ENCODE data around the gene FCER1G.

Gene FCER1G

GRCh38 chr1:161215076-161215475 lies at the start of gene FCER1G:
FCER1G (plus strand) TSS chr1:161215295; CDS start chr1:161215322, 27 bp downstream.
- DNase-seq (ENCODE audit: low read depth in 2 of 2) = no peak

- peak; percentile 72 to 84 for DNase-seq (ENCODE audit: low read depth in 2 of 2)
These were observed 49.1 kb upstream of the FCER1G start, which contains the start of gene PPOX for GRCh38 chr1:161165742-161166668. PPOX (plus strand) TSS chr1:161166426; CDS start chr1:161166848, 422 bp downstream.

GRCh38 chr1:161166669-161167548 lies 48.2 kb upstream of the FCER1G start:
- no peak for DNase-seq (ENCODE audit: low read depth in 2 of 2)

GRCh38 chr1:161168906-161169305 lies 46.2 kb upstream of the FCER1G start:
- no peak for DNase-seq (ENCODE audit: low read depth in 2 of 2)

- no peak for DNase-seq (ENCODE audit: low read depth in 2 of 2)
These were observed 43.9 kb upstream of the FCER1G start for GRCh38 chr1:161171191-161171590.

GRCh38 chr1:161171696-161172095 lies 43.4 kb upstream of the FCER1G start:
- DNase-seq (ENCODE audit: low read depth in 2 of 2) = no peak

GRCh38 chr1:161172349-161172748 lies 42.7 kb upstream of the FCER1G start:
- DNase-seq (ENCODE audit: low read depth in 2 of 2) = no peak

GRCh38 chr1:161172776-161173376 lies 42.2 kb upstream of the FCER1G start:
- no peak for DNase-seq (ENCODE audit: low read depth in 2 of 2)

- no peak for DNase-seq (ENCODE audit: low read depth in 2 of 2)
These were observed 41.4 kb upstream of the FCER1G start for GRCh38 chr1:161173711-161174110.

- no peak for DNase-seq (ENCODE audit: low read depth in 2 of 2)
These were observed 40.2 kb upstream of the FCER1G start for GRCh38 chr1:161174911-161175310.

- no peak for DNase-seq (ENCODE audit: low read depth in 2 of 2)
These were observed 39.2 kb upstream of the FCER1G start for GRCh38 chr1:161175771-161176453.

GRCh38 chr1:161176468-161177111 lies 38.5 kb upstream of the FCER1G start:
- no peak for DNase-seq (ENCODE audit: low read depth in 2 of 2)

GRCh38 chr1:161177112-161177935 lies 37.8 kb upstream of the FCER1G start, which contains the start of gene B4GALT3:
B4GALT3 (minus strand) TSS chr1:161177507; CDS start chr1:161176060, 1,447 bp downstream.
- DNase-seq (ENCODE audit: low read depth in 2 of 2) = peak; percentile 90 to 92

- no peak for DNase-seq (ENCODE audit: low read depth in 2 of 2)
These were observed 37.2 kb upstream of the FCER1G start for GRCh38 chr1:161177936-161178244.

- DNase-seq (ENCODE audit: low read depth in 2 of 2) = no peak
These were observed 35.4 kb upstream of the FCER1G start for GRCh38 chr1:161179698-161180097.

- DNase-seq (ENCODE audit: low read depth in 2 of 2) = no peak
These were observed 34.5 kb upstream of the FCER1G start for GRCh38 chr1:161180639-161181038.

GRCh38 chr1:161182214-161182613 lies 32.9 kb upstream of the FCER1G start:
- peak in 1 of 2 donors; percentile 30 for DNase-seq (ENCODE audit: low read depth in 2 of 2)

GRCh38 chr1:161185282-161185682 lies 29.8 kb upstream of the FCER1G start:
- peak; percentile 44 to 55 for DNase-seq (ENCODE audit: low read depth in 2 of 2)

GRCh38 chr1:161185732-161186311 lies 29.3 kb upstream of the FCER1G start:
- DNase-seq (ENCODE audit: low read depth in 2 of 2) = no peak

- DNase-seq (ENCODE audit: low read depth in 2 of 2) = no peak
These were observed 27.8 kb upstream of the FCER1G start for GRCh38 chr1:161187311-161187710.
